Activated CD8-positive, alpha-beta memory T cell treated with anti-CD3 and anti-CD28 coated beads, Interleukin-2, amount 50 U/mL, for 1 hour (primary cell): ENCODE results near the gene MDM2.
"Not testable (repeated sequence)": the region's sequence is repeated elsewhere in the genome, so short reads cannot be mapped to it uniquely, and the experiment has no call there.

Source experiments
- DNase-seq: peaks from one replicate; pipeline ENCODE4 v3.0.0-alpha.2; 2020; ENCODE audit errors: extremely low read depth

MDM2 gene

GRCh38 chr12:68806488-68807237 is 1.3 kb upstream of the MDM2 start:
- no peak for DNase-seq

- DNase-seq = not testable (repeated sequence)
Measured at GRCh38 chr12:68807274-68807575, 752 bp upstream of the MDM2 start.

DNA sequence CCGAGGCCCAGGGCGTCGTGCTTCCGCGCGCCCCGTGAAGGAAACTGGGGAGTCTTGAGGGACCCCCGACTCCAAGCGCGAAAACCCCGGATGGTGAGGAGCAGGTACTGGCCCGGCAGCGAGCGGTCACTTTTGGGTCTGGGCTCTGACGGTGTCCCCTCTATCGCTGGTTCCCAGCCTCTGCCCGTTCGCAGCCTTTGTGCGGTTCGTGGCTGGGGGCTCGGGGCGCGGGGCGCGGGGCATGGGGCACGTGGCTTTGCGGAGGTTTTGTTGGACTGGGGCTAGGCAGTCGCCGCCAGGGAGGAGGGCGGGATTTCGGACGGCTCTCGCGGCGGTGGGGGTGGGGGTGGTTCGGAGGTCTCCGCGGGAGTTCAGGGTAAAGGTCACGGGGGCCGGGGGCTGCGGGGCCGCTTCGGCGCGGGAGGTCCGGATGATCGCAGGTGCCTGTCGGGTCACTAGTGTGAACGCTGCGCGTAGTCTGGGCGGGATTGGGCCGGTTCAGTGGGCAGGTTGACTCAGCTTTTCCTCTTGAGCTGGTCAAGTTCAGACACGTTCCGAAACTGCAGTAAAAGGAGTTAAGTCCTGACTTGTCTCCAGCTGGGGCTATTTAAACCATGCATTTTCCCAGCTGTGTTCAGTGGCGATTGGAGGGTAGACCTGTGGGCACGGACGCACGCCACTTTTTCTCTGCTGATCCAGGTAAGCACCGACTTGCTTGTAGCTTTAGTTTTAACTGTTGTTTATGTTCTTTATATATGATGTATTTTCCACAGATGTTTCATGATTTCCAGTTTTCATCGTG is 612 bp downstream of the MDM2 start:
- peak; percentile 12 for DNase-seq

DNA sequence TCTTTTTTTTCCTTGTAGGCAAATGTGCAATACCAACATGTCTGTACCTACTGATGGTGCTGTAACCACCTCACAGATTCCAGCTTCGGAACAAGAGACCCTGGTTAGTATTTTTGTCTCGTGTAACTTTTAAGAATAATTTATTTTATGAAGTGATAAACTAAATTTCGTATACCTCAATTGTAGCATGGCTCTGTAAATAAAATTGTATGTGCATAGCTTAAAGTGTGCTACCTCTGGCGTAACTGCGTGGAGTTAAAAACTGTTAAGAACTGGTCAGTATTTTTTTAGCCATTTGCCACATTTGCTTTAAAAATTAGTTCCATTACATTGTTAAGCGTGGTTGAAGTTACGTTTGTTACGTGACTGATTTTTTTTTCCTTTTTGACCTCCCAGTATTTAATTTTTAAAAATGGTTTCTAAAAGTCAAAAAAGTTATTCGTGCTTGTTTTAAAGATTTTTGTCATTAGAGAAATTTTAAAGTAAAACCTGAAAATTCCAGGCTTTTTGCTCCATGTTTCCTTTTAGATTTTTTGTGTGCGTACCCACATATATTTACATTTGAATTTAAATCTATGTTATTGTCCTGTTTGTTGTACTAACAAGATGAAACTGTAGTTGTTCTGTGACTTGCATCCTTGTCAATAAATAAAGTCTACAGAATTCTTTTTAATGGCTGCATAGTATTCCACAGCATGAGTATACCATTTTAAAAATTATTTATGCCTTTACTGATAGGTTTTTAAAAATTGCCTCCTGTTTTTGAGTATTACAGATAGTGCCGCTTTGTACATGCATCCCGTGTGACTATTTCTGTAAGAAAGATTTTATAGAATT is 1.4 kb downstream of the MDM2 start:
- DNase-seq = no peak

- not testable (repeated sequence) for DNase-seq
Measured at GRCh38 chr12:68810027-68810389, 2.0 kb downstream of the MDM2 start.

- not testable (repeated sequence) for DNase-seq
Measured at GRCh38 chr12:68811573-68811972, 3.6 kb downstream of the MDM2 start.

DNA sequence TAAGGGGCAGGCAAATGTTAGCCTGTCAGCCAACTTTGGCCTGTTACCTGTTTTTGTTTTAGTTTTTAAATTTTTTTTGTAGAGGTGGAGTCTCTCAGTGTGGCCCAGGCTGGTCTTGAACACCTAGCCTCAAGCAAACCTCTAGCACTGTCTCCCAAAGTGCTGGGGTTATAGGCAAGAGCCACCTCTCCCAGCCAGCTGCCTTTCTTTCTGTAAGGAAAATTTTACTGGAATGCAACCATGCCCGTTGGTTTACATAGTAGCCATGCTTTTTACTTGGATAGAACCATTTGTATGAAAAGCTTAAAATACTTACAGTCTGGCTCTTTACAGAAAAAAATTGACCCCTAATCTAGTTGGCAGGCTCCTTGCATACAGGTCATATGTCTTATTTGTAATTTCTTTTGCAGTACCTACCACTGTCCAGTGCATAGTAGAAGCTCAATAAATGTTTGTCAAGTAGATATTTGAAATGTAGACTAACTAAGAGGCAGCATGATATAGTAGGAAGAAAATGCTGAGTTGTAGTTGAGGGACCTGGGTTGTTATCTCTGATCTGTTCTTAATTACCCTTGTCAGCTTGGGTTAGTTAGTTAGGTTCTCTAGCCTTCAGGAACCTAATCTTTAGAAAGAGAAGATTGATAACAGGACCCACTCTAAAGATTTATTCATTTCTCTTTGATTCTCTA is 4.7 kb downstream of the MDM2 start:
- DNase-seq = no peak

- DNase-seq = no peak
Measured at GRCh38 chr12:68813242-68813593, 5.2 kb downstream of the MDM2 start.

- DNase-seq = no peak
Measured at GRCh38 chr12:68814490-68815231, 6.7 kb downstream of the MDM2 start.

- no peak for DNase-seq
Measured at GRCh38 chr12:68815232-68815927, 7.4 kb downstream of the MDM2 start.

DNA sequence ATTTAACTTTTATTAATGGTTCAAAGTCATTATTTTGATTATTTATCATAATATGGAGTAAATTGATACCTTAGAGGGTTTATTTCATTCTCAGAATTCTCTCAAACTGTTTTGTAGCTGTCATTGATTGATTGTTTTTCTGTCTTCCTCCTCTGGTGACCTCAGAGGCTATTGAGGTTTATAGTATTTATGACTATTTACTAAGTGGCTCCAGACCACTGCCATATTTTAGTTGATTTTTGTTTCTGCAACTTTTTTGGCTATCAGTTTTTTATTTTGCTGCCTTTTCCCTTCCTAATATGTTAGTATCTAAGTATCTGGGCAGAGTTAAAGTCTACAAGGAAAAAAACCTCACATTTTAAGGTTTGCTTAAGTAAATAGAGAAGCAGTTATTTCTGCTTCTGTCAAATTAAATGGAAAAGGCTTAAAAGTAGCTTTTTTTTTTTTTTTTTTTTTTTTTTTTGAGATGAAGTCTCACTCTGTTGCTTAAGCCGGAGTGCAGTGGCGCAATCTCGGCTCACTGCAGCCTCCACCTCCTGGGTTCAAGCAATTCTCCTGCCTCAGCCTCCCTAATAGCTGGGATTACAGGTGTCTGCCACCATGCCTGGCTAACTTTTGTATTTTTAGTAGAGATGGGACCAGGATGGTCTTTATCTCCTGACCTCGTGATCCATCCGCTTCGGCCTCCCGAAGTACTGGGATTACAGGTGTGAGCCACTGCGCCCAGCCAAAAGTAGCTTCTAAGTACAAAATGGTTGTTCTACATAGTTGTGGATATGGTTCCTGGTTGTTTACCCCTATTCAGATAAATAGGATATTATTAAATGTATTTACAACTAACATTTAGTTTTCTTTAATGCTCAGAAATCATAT is 8.2 kb downstream of the MDM2 start:
- no peak for DNase-seq

- DNase-seq = not testable (repeated sequence)
Measured at GRCh38 chr12:68819481-68819880, 11.5 kb downstream of the MDM2 start.

GRCh38 chr12:68821357-68822188 is 13.6 kb downstream of the MDM2 start:
- no peak for DNase-seq

DNA sequence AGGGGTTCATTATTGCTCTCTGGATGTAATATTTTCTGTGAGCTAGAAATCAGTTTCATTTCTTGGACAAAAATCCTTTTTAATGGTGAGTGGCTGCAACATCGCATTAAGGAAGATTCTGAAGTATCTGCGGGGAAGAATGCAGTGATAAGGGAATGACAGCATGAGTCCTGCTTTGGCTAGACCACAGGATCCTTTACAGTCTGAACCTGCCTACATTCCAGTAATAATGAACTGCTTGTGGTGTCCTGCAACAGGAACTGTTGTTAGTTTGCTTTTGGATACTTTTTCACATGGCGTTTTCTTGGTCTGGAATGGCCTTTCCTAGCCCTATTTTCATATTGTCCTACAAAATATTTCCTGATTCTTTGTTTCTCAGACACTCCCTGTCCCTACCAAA is 15.7 kb downstream of the MDM2 start:
- no peak for DNase-seq

- no peak for DNase-seq
Measured at GRCh38 chr12:68824131-68824530, 16.2 kb downstream of the MDM2 start.

DNA sequence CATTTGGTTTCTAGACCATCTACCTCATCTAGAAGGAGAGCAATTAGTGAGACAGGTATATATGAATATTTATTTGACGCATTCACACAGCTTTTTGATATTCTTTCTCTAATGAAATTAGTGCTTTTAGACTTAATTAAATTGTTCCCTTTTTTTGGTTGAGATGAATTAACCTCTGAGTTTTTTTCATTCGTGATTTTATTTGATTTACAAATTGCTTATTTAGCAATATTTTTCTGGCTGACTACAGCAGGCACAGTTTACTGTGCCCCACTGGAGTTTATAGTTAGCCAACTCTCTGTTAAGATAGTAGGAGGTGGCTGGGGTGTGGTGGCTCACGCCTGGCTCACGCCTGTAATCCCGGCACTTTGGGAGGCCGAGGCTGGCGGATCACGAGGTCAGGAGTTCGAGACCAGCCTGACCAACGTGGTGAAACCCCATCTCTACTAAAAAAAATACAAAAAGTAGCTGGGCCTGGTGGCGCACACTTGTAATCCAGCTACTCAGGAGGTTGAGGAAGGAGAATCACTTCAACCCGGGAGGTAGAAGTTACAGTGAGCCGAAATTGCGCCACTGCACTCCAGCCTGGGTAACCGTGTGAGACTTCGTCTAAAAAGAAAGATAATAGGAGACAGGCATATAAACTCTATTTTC is 16.7 kb downstream of the MDM2 start:
- DNase-seq = no peak

- no peak for DNase-seq
Measured at GRCh38 chr12:68825569-68826217, 17.7 kb downstream of the MDM2 start.
